Spleen (tissue), 11 donors: ENCODE data around the gene OXSM. TPM values are rescaled to one million over a fixed set of nuclear protein-coding genes. Genes with fewer than 3 reads are reported as not detected.

ENCODE experiments used
- DNase-seq: peaks from one replicate; pipeline ENCODE4 v3.0.0-alpha.2; 2020
- H3K27ac ChIP-seq, 8 donors: fragments of 200-600 bp; sonication (generic) in 7 of 8; 1 replicate in 4 of 8; 2 replicates in 4 of 8; pipeline versions ENCODE4 v1.5.0 to v1.8.0; 2016 to 2021; ENCODE audit warnings: inconsistent platforms in 4 of 8, mild to moderate bottlenecking in 4 of 8, moderate library complexity in 1 of 8
- H3K27me3 ChIP-seq, 7 donors: fragments of 200-600 bp; sonication (generic) in 6 of 7; replicated peaks in 1 of 7; 1 replicate in 4 of 7; 2 replicates in 3 of 7; pipeline versions ENCODE4 v1.5.0 to v1.8.0; 2016 to 2021; ENCODE audit warnings: inconsistent platforms in 3 of 7, mild to moderate bottlenecking in 1 of 7
- H3K36me3 ChIP-seq, 6 donors: fragments of 200-600 bp; sonication (generic) in 5 of 6; 1 replicate in 4 of 6; 2 replicates in 2 of 6; pipeline versions ENCODE4 v1.5.0 to v1.8.0; 2016 to 2021; ENCODE audit warnings: inconsistent platforms in 2 of 6
- H3K4me1 ChIP-seq, 6 donors: fragments of 200-600 bp; sonication (generic) in 5 of 6; 1 replicate in 3 of 6; 2 replicates in 3 of 6; pipeline versions ENCODE4 v1.5.0 to v1.8.0; 2016 to 2021; ENCODE audit warnings: inconsistent platforms in 3 of 6
- H3K4me3 ChIP-seq, 8 donors: fragments of 200-600 bp; sonication (generic) in 7 of 8; 1 replicate in 4 of 8; 2 replicates in 4 of 8; pipeline versions ENCODE4 v1.5.0 to v1.8.0; 2016 to 2021; ENCODE audit warnings: inconsistent platforms in 4 of 8, mild to moderate bottlenecking in 4 of 8, moderate library complexity in 2 of 8
- H3K9me3 ChIP-seq, 8 donors: fragments of 200-600 bp; sonication (generic) in 7 of 8; 1 replicate in 4 of 8; 2 replicates in 4 of 8; pipeline versions ENCODE4 v1.5.0 to v1.8.0; 2016 to 2021; ENCODE audit warnings: inconsistent platforms in 4 of 8
- POLR2A ChIP-seq, 3 donors: fragments of 450-650 bp; IDR thresholded peaks; one replicate each; pipeline ENCODE4 v1.5.1; 2017; ENCODE audit warnings: antibody characterized with exemption in 3 of 3, mild to moderate bottlenecking in 1 of 3
- POLR2AphosphoS5 ChIP-seq, 3 donors: sonication (generic); formaldehyde crosslinking; IDR thresholded peaks; one replicate each; pipeline ENCODE4 v1.5.1; 2017; ENCODE audit warnings: antibody characterized with exemption in 3 of 3
- WGBS, 5 donors: extraction: QIAGEN DNeasy Blood & Tissue Kit in 3 of 5; methylation state at CpG; one replicate each; pipeline versions ENCODE4 v1.1.5 to v1.1.7; 2013 to 2018; 5-methylcytosine and 5-hydroxymethylcytosine counted together
- intact Hi-C: fragments of 100-400 bp; cut with DNase I; formaldehyde crosslinking; loops from one replicate; pipeline ENCODE4 v1.15.0; 2023; ENCODE audit warnings: low total_unique reads
- polyA plus RNA-seq, 3 donors: library from polyadenylated mRNA; stranded (reverse); fragments of 200-250 nt; gene quantifications; one replicate each; pipeline ENCODE4 v1.2.1, GENCODE V29; 2013
- total RNA-seq, 7 donors: library from RNA; depleted of rRNA in 3 of 7; stranded (reverse); fragments of >200 nt in 3 of 7; fragmentation: NEBNext Ultra II Directional in 4 of 7; extraction: Animal tissue kit (Norgen Biotek cat#: 25700) in 4 of 7; gene quantifications; one replicate each; pipeline versions ENCODE4 v1.1.0 to v1.2.1, GENCODE V29; 2016 to 2021
- TF ChIP-seq, protein P1 (sequence below), 11 experiments: fragments of 200-600 bp in 7 of 11; fragments of 450-650 bp in 4 of 11; sonication (generic) in 4 of 11; IDR thresholded peaks in 8 of 11; conservative IDR thresholded peaks in 3 of 11; 1 replicate in 7 of 11; 2 replicates in 4 of 11; pipeline versions ENCODE4 v1.4.0 to v1.8.0; 2016 to 2021; ENCODE audit warnings: antibody characterized with exemption in 11 of 11, inconsistent platforms in 4 of 11, mild to moderate bottlenecking in 1 of 11
- donor health status: healthy with polysubstance abuse.
- donor health status: DM: no; HTN: no; CAD: no; lungs with moderate emphysema.
- donor health status: DM: no; HTN: no; CAD: no.
- donor health status: Bipolar disorder and iron deficiency.
- donor health status: healthy.
- donor health status: DM: no; HTN: no; CAD: no.
- donor health status: DM: yes; HTN: yes; CAD: no.

The OXSM gene
- total and polyA plus RNA-seq, 10 donors = 6.9 to 18.7 (median 10.2) TPM

DNA sequence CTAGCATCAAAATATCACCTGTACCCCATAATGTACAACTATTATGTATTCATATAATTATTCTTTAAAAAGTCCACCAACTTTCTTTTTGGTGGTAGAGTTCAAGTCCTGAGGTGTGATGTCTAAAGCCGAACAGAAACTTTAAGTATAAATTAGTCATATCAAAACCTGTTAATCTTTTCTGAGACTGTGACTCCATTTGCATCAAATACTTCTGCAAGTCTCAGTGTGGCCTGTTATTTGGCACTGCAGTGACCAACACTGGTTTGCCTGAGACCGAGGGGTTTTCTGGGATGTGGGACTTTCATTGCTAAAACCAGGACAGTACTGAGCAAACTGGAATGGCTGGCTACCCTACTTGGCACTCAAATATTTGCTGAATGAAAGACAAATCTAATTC, 14.0 kb upstream of the OXSM start:
- H3K9me3 ChIP-seq = peaks cover 0 to 11% (median 8%) of the 10 kb centered on the region in 8 donors
- no peak overlapping the region for H3K27ac ChIP-seq
- intact Hi-C loops = no loop called here
- H3K4me3 ChIP-seq = no peak overlapping the region
- peaks cover 0 to 20% (median 14%) of the 10 kb centered on the region in 6 donors for H3K4me1 ChIP-seq
- H3K27me3 ChIP-seq = no peaks in the 10 kb centered on the region
- no peak for TF ChIP-seq POLR2AphosphoS5 (IDR thresholded peaks at IDR 0.05)
- TF ChIP-seq POLR2A (IDR thresholded peaks at IDR 0.05) = no peak
- TF ChIP-seq, protein P1, sequence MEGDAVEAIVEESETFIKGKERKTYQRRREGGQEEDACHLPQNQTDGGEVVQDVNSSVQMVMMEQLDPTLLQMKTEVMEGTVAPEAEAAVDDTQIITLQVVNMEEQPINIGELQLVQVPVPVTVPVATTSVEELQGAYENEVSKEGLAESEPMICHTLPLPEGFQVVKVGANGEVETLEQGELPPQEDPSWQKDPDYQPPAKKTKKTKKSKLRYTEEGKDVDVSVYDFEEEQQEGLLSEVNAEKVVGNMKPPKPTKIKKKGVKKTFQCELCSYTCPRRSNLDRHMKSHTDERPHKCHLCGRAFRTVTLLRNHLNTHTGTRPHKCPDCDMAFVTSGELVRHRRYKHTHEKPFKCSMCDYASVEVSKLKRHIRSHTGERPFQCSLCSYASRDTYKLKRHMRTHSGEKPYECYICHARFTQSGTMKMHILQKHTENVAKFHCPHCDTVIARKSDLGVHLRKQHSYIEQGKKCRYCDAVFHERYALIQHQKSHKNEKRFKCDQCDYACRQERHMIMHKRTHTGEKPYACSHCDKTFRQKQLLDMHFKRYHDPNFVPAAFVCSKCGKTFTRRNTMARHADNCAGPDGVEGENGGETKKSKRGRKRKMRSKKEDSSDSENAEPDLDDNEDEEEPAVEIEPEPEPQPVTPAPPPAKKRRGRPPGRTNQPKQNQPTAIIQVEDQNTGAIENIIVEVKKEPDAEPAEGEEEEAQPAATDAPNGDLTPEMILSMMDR (IDR thresholded peaks at IDR 0.05 in 8 of 11, conservative IDR thresholded peaks at IDR 0.05 in 3 of 11) = no peak
- DNase-seq = no peak
- H3K36me3 ChIP-seq = peaks cover 0 to 54% (median 45%) of the 10 kb centered on the region in 6 donors
- 75 to 85% (median 82%) methylated on average over 2 of the region's 2 CpGs for WGBS, 5 donors

DNA sequence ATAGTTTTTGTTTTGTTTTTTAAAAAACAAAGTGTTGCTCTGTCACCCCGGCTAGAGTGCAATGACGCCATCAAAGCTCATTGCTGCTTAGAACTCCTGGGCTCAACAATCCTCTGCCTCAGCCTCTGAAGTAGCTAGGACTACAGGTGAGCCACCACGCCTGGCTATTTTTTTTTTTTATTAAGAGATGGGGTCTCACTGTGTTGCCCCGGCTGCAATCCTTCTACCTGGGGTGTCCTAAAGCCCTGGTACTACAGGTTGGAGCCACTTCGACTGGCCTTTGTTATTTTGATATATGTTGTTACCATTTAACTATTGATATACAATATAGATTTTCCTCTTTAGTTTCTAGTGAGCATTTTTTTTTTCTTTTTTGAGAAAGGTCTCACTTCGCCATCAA, 9.3 kb upstream of the OXSM start:
- Histone ChIP-seq H3K27me3 (no peaks in the 10 kb centered on the region), H3K9me3 (no peaks in the 10 kb centered on the region), H3K4me1 (peaks cover 10 to 48% (median 37%) of the 10 kb centered on the region in 6 donors), H3K27ac (peak overlapping the region in 3 of 8 donors; percentile 91 to 97 (median 96)), H3K36me3 (peaks cover 0 to 30% (median 25%) of the 10 kb centered on the region in 6 donors), H3K4me3 (no peak overlapping the region)
- TF ChIP-seq, protein P1 (IDR thresholded peaks at IDR 0.05 in 8 of 11, conservative IDR thresholded peaks at IDR 0.05 in 3 of 11) = no peak
- no peak for TF ChIP-seq POLR2A (IDR thresholded peaks at IDR 0.05)
- DNase-seq = no peak
- intact Hi-C loops = no loop called here
- WGBS, 5 donors = 90 to 95% (median 92%) methylated on average over 6 of the region's 6 CpGs

DNA sequence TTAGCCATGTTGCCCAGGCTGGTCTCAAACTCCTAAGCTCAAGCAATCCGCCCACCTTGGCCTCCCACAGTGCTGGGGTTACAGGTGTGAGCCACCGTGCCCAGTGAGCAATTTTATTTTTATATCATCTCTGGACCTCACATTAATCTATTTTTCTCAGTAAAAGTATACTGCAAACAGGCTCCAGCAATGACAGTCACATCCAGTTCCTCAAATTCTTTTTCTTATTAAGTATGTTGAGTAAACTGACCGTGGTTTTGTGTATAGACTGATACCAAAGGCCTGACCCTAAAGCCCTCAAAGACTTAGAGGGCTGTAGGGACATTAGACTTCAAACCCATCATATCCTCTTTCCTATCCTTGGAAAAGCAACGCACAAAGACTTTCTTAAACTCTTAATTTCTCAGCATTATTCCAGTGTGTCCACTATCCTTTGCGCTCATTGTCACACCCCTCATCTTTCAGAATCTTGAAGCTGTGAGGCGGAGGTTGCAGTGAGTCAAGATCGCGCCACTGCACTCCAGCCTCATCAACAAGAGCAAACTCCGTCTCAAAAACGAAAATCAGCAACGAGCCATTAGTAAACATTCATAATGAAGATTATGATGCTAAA, 8.6 kb upstream of the OXSM start:
- TF ChIP-seq POLR2AphosphoS5 (IDR thresholded peaks at IDR 0.05) (no peak), POLR2A (IDR thresholded peaks at IDR 0.05) (no peak)
- TF ChIP-seq, protein P1 (IDR thresholded peaks at IDR 0.05 in 8 of 11, conservative IDR thresholded peaks at IDR 0.05 in 3 of 11) = no peak
- Histone ChIP-seq H3K27ac (peak overlapping the region in 5 of 8 donors; percentile 43 to 97 (median 94)), H3K4me3 (peak overlapping the region in 4 of 8 donors; percentile 72 to 85 (median 76)), H3K36me3 (peaks cover 0 to 24% (median 21%) of the 10 kb centered on the region in 6 donors), H3K4me1 (peaks cover 10 to 48% (median 37%) of the 10 kb centered on the region in 6 donors), H3K27me3 (no peaks in the 10 kb centered on the region), H3K9me3 (no peaks in the 10 kb centered on the region)
- intact Hi-C loops = no loop called here
- 68 to 80% (median 73%) methylated on average over 11 of the region's 11 CpGs for WGBS, 5 donors
- no peak for DNase-seq

DNA sequence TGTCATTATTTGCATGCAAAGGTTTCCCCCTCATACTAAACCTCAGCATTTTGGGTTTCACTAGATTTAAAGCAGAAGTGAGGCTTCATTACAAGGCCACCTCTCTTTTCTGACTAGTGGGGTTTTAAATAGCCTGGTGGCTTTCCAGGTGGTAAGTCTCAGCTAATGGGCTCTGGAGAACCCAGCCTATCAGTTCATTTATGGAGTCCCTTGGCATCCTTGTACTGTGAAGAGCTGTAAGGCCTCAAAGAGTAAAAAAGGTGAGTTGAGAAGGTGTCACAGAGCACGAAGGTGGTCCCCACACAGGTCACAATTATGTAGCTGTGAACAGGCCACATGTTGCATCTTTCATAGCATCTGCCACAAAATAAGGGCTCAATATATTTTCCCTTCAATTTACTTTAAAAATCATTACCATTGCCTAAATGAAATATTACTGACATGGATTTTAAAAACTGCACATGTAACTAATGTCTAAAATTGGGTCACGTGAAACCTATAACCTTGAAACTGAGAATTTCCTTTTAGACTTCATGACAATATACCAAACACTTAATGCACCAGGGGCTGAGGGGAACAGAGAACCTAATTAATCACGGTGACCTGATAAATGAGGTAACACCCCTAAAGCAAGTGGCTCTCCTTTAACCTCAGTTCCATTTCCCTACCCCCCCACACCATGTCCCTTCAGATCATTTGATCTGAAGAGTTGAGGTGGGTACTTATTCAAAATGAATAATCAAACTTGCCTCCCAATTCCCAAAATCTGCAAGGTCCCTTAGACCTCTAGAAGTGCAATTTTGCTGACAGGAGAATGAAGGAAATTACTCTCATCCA, 7.9 kb upstream of the OXSM start:
- intact Hi-C loops = no loop called here
- Histone ChIP-seq H3K4me1 (peaks cover 10 to 48% (median 37%) of the 10 kb centered on the region in 6 donors), H3K27ac (peak overlapping the region; percentile 91 to 97 (median 96)), H3K9me3 (no peaks in the 10 kb centered on the region), H3K4me3 (peak overlapping the region; percentile 59 to 93 (median 80)), H3K27me3 (no peaks in the 10 kb centered on the region), H3K36me3 (peaks cover 0 to 16% (median 14%) of the 10 kb centered on the region in 6 donors)
- 24 to 40% (median 35%) methylated on average over 3 of the region's 3 CpGs for WGBS, 5 donors
- no peak for DNase-seq
- TF ChIP-seq POLR2AphosphoS5 (IDR thresholded peaks at IDR 0.05) = no peak
- TF ChIP-seq, protein P1 (IDR thresholded peaks at IDR 0.05 in 8 of 11, conservative IDR thresholded peaks at IDR 0.05 in 3 of 11) = no peak
- TF ChIP-seq POLR2A (IDR thresholded peaks at IDR 0.05) = peak in 1 of 3 donors; percentile 6
